Measurements from ENCODE around the gene SPPL3.
"Not testable (repeated sequence)": the region's sequence is repeated elsewhere in the genome, so short reads cannot be mapped to it uniquely, and the experiment has no call there.

Gene SPPL3, protein sequence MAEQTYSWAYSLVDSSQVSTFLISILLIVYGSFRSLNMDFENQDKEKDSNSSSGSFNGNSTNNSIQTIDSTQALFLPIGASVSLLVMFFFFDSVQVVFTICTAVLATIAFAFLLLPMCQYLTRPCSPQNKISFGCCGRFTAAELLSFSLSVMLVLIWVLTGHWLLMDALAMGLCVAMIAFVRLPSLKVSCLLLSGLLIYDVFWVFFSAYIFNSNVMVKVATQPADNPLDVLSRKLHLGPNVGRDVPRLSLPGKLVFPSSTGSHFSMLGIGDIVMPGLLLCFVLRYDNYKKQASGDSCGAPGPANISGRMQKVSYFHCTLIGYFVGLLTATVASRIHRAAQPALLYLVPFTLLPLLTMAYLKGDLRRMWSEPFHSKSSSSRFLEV

DNA sequence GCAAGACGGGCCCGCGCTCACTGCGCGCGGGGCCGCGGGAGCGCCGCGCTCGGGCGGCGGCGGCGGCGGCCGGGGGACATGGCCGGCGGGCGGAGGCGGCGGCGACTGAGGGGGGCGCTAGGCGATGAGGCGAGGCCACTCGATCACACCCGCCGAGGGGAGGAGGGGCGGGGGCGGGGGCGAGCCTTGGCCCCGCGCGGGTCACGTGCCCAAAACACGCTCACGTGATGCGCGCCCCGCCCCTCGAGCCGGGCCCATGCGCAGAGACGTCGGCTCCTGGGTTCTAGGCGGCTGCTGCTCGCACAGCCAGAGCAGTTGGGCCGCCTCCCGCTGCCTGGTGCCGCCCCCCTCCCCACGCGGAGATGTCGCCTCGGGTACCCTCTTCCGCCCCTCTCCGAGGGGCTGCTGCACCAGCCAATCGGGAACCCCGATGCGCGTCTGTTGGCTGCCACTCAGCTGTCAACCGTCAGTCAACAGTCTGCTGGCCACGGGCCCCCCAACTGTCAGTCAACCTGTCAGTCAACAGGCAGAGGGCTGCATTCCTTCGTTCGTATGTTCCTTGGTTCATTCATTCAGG is at the start of gene SPPL3:
SPPL3 (minus strand) TSS at position 162 of the 577 bp plus-strand sequence. CDS start 491 bp downstream, outside the sequence.
- DNase-seq (ENCODE audit: low spot score) = peak; percentile 90

DNA sequence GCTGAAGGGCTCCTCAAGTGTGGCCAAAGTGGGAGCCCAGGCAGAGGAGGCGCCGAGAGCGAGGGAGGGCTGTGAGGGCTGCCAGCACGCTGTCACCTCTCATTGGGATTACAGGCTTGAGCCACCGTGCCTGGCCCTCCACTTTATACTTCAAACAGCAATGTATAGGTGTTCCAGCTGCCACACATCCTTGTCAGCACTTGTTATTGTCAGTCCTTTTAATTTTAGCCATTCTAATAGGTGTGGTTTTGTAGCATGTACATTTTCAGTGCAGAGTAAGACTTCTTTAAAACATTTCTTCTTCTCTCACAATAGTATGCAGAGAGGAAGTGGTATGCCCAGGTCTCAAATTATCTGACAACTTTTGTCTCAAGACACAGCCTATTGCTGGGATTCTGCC is 46.6 kb upstream of the SPPL3 start:
- DNase-seq (ENCODE audit: low spot score) = no peak

DNA sequence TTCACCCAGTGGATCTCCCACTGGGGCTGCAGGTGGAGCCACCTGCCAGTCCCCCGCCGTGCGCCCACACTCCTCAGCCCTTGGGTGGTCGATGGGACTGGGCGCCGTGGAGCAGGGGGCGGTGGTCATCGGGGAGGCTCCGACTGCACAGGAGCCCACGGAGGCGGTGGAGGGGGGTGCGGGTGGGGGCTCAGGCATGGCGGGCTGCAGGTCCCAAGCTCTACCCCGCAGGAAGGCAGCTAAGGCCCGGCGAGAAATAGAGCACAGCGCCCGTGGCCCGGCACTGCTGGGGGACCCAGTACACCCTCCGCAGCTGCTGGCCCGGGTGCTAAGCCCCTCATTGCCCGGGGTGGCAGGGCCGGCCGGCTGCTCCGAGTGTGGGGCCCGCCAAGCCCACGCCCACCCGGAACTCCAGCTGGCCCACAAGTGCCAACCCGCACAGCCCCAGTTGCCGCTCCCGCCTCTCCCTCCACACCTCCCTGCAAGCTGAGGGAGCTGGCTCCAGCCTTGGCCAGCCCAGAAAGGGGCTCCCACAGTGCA is 46.2 kb upstream of the SPPL3 start:
- not testable (repeated sequence) for DNase-seq (ENCODE audit: low spot score)

DNA sequence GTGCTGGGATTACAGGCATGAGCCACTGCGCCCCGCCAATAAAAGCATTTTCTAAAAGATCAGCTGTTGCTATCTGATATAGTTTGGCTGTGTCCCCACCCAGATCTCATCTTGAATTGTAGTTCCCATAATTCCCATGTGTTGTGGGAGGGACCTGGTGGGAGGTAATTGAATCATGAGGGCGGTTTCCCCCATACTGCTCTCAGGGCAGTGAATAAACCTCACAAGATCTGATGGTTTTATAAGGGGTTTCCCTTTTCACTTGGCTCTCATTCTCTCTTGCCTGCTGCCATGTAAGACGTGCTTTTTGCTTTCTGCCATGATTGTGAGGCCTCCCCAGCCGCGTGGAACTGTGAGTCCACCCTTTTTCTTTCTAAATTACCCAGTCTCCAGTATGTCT is 41.4 kb upstream of the SPPL3 start:
- not testable (repeated sequence) for DNase-seq (ENCODE audit: low spot score)

DNA sequence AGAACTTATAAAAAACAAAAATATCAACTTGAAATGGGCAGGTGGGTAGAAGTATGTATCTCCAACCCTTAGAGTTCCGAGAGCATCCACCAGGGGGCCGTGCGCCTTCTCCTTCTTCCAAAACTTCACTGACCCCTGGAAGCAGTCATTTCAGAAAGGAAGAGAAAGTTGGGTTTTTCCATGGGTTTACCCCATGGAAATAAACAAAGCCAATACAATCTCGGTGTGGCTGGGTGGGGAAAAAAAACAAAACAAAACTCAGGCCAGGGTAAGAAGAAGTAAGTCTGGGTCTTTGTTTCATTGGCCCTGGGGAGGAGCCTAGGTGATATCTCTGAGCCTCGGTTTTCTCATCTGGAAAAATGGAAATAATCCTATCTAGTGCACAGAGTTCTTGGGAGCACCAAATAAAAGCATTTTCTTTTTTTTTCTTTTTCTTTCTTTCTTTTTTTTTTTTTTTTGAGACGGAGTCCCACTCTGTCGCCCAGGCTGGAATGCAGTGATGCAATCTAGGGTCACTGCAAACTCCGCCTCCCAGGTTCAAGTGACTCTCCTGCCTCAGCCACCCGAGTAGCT is 40.6 kb upstream of the SPPL3 start:
- no peak for DNase-seq (ENCODE audit: low spot score)

DNA sequence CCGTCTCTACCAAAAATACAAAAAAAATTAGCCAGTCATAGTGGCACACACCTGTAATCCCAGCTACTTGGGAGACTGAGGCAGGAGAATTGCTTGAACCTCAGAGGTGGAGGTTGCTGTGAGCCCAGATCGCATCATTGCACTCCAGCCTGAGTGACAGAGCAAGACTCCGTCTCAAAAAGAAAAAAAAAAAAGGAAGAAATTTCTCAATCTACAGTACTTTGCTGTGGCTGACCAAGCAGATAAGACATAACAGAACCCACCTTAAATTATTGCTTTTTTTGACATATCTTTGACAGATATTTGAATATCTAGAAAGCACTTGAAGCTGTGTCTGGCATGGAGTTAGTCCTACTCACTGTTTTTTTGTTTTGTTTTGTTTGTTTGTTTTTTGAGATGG is 39.3 kb upstream of the SPPL3 start:
- DNase-seq (ENCODE audit: low spot score) = no peak

DNA sequence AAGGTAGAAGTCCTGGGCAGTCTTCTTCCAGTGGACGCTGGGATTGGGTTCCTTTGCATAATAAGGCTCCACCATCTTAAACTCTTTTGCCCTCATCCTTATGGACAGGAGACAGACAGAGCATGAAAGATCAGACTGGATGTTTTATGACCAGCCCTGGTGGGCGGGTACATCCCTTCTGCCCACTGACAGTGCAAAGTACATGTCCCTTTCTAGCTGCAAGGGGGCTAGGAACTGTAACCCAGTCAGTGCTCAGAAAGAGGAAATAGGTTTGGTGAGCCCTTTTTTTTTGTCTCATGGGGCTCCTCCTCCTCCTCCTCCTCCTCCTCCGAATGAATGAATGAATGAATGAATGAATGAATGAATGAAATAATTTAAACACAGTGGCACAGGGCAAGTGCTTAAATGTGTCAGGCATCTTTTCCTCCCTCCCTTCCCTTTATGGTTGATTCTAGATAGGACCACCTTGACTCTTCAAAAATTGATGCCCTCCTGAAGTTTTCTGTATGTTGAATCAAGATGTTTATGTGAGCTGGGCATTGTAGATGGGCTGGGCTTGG is 37.8 kb upstream of the SPPL3 start:
- DNase-seq (ENCODE audit: low spot score) = no peak

DNA sequence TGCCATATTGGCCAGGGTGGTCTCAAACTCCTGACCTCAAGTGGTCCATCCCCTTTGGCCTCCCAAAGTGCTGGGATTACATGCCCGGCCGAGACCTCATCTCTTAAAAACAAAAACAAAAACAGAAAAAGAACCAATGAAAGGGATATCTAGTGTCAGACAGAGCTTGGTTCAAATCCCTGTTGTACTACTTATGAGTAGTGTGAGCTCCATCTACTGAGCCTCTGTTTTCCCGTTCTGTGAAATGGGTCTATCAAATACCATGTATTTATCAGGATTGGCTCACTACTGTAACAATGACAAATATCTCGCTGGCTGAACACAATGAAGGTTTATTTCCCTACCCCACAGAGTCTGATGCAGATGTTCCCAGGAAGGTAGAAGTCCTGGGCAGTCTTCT is 37.3 kb upstream of the SPPL3 start:
- no peak for DNase-seq (ENCODE audit: low spot score)

DNA sequence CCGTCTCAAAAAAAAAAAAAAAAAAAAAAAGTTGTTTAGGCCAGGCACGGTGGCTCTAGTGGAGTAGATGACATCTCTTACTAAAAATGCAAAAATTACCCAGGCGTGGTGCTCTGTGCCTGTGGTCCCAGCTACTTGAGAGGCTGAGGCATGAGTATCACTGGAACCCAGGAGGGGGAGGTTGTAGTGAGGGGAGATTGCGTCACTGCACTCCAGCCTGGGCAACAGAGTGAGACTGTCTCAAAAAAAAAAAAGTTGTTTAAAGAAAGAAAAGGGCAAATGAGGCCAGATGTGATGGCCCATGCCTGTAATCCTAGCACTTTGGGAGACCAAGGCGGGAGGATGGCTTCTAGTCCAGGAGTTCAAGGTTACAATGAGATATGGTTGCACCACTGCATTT is 36.6 kb upstream of the SPPL3 start:
- DNase-seq (ENCODE audit: low spot score) = no peak

DNA sequence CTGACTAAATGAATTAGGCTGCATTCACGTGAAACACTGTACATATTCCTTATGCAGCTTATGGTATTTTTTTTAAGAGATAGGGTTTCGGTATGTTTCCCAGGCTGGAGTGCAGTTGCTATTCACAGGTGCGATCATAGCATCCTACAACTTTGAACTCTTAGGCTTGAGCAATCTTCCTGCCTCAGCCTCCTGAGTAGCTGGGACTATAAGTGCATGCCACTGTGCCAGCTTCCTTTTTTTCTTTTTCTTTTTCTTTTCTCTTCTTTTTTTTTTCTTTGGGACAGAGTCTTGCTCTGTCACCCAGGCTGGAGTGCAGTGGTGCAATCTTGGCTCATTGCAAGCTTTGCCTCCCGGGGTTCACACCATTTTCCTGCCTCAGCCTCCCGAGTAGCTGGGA is 35.8 kb upstream of the SPPL3 start:
- DNase-seq (ENCODE audit: low spot score) = no peak

DNA sequence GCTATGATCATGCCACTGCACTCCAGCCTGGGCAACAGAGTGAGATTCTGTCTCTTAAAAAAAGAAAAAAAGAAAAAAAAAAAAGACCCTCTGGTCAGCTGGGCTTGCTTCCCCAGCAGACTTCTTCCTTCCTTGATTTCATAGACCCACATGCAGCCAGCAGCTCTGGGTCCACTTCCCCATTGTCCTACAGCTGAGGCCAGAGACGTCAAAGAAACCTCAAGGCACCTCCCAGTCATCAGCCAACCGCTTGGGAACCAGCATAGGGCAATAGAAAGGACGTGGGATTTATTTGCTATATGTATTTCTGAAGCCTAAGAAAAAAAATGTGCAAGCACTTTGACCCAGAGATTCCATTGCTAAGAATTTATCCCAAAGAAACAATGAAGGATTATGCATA is 35.4 kb upstream of the SPPL3 start:
- DNase-seq (ENCODE audit: low spot score) = peak; percentile 42

DNA sequence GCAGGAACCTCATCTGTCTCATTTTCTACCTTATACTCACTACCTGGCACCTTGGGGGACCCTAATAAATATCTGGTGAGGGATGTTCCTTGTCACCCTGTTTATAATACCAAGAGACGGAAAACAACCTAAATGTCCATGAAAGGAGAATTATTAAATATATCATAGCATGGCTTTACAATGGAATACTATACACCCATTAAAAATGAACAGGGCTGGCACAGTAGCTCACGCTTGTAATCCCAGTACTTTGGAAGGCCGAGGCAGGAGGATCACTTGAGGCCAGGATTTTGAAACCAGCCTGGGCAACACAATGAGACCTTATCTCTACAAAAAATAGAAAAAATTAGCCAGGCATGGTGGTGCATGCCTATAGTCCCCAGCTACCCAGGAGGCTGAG is 34.3 kb upstream of the SPPL3 start:
- no peak for DNase-seq (ENCODE audit: low spot score)

DNA sequence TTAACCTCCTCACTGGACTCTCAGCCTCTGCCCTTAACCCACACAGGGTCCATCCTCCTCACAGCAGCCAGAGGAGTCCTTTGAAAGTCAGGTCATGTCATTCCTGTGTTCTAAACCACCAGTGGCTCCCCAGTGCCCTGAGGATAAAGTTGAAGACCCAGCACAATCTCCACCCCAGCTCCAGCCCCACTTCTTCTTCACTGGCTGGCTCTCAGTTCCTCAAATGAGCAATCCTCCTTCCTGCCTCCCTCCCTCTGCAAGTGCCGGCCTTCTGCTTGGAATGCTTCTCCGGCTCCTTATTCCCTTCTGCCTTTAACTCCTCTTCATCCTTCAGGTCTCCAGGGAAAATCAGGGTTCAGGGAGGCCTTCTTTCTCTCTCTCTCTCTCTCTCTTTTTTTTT is 32.0 kb upstream of the SPPL3 start:
- no peak for DNase-seq (ENCODE audit: low spot score)

DNA sequence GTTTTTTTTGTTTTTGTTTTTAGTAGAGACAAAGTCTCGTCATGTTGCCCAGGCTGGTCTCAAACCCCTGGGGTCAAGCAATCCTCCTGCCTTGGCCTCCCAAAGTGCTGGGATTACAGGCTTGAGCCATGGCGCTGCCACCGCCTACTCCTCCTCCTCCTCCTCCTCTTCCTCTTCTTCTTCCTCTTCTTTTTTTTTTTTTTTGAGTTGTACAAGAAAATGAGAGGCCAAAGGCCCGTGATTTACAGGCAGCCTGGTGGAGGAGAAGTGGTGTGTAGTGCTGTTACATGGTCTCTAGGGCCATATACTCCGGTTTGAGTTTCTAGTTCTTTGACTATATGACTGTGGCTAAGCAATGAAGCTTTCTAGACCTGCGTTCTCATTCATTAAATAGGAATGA is 29.6 kb upstream of the SPPL3 start:
- no peak for DNase-seq (ENCODE audit: low spot score)

DNA sequence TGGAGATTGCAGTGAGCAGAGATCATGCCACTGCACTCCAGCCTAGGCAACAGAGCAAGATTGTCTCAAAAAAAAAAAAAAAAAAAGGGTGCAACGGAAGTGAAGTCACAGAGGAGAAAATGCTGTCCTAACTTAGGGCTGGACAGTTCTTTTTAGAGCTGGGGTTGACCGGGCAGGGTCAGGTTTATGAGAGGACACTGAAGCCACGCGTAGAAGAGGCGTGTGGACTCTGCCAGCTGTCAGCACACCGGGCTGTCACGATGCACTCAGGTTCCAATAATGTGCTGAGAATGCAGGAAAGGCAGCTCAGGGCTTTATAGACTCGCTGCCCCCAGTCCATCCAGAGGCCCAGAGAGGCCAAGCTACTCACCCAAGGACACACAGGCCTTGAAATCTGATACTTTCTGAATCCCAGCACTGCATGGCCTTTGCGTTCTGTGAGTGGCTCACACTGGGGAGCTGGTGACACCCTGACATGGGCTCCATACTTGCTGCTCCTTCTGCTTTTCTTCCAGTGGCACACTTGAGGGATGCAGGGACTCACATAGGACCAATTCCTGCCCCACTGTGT is 28.9 kb upstream of the SPPL3 start:
- DNase-seq (ENCODE audit: low spot score) = no peak

DNA sequence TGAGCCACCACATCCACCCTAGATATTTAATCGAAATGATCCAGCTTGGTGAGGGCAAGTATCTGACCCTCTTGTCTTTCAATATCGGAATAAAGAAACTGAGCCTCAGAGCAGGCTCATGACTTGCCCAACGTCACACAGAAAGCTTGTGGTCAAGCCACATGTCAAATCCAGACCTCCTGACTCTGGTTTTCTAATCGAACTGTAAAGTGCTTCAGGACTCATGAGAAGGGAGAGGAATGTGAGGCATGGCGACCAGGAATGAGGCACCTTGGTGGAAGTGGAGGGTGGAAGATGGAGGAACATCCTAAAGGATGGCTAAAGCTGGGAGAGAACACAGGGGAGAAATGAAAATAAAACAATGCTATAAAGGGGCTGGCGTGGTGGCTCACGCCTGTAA is 27.9 kb upstream of the SPPL3 start:
- no peak for DNase-seq (ENCODE audit: low spot score)

DNA sequence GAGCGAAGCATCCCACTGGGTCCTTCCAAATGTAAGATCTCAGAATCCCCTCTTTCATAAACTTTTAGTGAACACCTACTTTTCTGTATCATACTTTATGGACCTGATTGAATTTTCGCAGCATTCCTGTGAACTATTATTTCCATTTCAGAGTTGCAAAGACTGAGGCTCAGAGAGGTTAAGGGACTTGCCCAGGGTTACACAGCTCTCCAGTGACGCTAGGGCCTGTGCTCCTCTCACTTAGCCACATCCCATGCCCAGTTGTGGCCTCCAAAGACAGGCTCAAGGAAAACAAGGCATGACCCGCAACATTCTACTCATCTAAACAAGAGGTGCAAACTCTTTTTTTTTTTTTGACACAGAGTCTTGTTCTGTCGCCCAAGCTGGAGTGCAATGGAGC is 25.9 kb upstream of the SPPL3 start:
- no peak for DNase-seq (ENCODE audit: low spot score)

DNA sequence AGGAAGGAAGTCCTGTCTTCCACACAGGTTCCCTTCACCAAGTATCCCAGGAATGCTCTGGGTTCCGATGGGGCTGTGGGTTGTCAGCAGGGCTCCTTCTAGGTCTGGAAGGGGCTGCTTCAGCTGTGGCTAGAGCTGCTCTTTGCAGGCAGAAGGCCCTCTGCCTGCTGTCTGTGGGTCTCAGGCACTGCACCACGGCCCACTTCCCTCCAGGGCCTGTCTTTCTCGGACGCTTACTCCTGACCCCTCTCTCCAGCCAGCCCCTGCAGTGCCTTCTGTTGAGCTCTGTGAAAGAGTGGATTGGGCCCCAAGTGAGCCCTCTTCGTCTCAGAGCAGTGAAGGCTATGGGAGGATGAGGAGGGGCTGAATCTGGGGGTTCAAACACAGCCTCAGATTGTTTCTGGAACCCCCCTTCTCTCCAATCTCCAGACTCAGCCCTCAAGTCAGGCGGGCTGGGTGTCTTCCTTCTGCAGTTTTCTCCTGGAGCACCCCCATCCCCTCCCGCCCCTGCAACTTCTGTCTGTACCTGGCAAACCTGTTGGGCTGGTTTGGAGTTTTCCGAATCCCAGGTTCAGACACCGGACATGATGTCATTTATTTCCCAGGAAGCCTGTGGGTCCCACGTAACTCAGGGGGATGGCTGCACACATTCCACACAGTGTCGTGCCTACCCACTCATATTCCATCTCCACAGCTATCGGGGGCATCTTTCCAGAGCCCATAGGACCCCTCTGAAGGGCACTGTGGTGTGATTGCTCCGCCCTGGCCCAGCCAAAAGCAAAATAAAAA is 24.9 kb upstream of the SPPL3 start:
- DNase-seq (ENCODE audit: low spot score) = no peak

DNA sequence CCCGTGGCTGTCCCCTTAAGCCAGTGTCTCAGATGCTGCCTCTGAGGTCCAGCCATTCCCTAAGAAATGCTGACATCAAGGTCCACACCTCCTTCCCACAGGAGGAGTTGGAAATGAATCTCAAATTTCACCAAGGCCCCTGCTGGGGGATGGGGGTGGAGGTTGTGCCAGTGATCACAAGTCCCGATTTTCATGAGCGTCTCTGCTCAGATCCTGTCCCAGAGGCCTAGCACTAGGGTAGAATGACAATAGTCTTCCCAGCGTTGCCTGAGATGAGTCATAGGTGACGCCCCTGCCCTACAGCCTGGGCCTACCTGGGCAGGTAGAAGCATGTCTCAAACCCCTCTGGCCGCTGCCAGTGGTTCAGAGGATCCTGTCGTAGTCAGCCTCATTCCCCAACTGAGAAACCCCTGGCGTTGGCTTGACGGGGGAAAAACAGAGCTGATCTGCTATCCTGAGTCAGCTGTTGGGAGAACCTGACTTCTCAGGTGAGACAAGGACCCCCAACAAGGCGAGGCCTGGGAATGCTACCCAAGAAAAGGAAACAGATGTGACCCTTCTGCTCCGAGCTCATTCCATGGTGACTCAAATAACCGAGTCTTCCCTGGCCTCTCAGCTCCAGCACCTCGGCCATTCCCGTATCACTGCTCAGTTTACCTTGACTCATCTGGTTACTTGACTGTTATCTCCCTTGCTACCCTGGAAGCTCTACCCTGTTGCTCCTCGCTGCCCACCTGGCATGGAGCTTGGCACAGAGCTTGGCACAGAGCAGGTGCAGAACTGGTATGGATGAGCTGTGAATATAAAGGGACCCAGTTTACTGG is 21.8 kb upstream of the SPPL3 start:
- DNase-seq (ENCODE audit: low spot score) = no peak

DNA sequence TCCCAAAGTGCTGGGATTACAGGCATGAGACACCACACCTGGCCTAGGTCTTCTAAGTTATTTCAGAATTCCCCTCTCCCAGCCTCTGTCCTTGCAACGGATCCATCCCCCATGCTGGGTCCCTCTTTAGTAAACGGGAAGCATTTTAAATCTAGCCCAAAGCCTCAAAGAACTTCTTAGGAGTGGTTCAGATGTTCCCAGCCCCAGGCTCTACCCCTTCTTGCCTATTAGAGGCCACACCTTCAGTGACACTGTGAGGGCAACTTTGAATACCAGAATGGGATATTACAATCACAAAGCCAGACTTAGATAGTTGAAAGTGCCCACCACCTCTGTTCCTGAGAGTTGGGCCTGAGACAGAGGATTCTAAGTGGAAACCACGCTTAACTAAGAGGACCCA is 18.1 kb upstream of the SPPL3 start:
- no peak for DNase-seq (ENCODE audit: low spot score)

DNA sequence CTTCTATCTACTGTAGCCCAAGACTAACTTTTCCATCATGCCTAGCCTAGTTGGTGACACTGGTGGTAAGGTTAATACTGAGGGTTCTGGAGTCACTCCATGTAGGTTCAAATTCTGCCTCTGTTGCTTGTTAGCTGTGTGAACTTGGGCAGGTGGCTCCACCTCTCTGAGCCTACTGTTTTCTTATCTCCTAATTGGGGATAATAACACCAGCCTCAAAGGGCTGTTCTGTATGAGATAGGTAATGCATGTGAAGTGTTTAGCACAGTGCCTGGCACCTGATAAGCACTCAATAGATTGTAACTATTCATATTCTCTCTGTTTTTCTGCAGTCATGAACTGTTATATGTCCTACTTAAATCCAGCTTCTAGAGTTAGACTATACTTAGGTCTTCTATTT is 17.5 kb upstream of the SPPL3 start:
- no peak for DNase-seq (ENCODE audit: low spot score)
